GM19328 (cell line): Measurements from ENCODE around the gene BRCA1.
"Not testable (repeated sequence)": the region's sequence is repeated elsewhere in the genome, so short reads cannot be mapped to it uniquely, and the experiment has no call there.

Experiments used
- ATAC-seq: cut with Tn5 transposase; IDR thresholded peaks from one replicate; pipeline ENCODE4 v1.9.1; 2021; ENCODE audit warnings: mild to moderate bottlenecking, moderate library complexity; ENCODE audit not compliant: unreplicated experiment

BRCA1 gene

GRCh38 chr17:43070257-43070656 lies 54.9 kb downstream of the BRCA1 start:
- no peak for ATAC-seq

GRCh38 chr17:43069368-43069898 lies 55.7 kb downstream of the BRCA1 start:
- no peak for ATAC-seq

GRCh38 chr17:43068570-43069367 lies 56.4 kb downstream of the BRCA1 start:
- ATAC-seq, result no peak

DNA sequence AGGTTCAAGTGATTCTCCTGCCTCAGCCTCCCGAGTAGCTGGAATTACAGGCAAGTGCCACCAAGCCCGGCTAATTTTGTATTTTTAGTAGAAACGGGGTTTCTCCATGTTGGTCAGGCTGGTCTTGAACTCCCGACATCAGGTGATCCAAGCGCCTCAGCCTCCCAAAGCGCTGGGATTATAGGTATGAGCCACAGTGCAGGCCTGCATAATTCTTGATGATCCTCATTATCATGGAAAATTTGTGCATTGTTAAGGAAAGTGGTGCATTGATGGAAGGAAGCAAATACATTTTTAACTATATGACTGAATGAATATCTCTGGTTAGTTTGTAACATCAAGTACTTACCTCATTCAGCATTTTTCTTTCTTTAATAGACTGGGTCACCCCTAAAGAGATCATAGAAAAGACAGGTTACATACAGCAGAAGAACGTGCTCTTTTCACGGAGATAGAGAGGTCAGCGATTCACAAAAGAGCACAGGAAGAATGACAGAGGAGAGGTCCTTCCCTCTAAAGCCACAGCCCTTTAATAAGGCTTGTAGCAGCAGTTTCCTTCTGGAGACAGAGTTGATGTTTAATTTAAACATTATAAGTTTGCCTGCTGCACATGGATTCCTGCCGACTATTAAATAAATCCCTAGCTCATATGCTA lies 62.1 kb downstream of the BRCA1 start:
- ATAC-seq, result no peak

- no peak for ATAC-seq
Measured at GRCh38 chr17:43056051-43056450, 69.1 kb downstream of the BRCA1 start.

- ATAC-seq, result not testable (repeated sequence)
Measured at GRCh38 chr17:43053008-43053407, 72.2 kb downstream of the BRCA1 start.

DNA sequence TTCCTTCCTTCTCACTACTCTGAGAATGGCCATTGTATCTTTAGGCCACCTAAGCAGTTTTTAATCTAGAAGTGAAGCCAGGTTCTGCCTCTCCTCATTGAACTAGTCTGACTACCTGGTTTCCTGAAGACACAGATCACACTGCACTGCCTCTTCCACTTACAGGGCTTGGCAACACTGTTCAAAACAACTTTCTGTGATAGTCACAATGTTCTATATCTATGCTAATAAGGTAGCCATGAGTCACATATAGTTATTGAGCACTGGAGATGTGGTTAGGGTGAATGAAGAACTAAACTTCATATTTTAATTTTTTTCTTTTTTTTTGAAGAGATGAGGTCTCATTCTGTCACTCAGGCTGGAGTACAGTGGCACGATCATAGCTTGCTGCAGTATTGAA lies 73.2 kb downstream of the BRCA1 start:
- ATAC-seq, result no peak

GRCh38 chr17:43044024-43044423 lies 81.1 kb downstream of the BRCA1 start:
- ATAC-seq, result no peak

DNA sequence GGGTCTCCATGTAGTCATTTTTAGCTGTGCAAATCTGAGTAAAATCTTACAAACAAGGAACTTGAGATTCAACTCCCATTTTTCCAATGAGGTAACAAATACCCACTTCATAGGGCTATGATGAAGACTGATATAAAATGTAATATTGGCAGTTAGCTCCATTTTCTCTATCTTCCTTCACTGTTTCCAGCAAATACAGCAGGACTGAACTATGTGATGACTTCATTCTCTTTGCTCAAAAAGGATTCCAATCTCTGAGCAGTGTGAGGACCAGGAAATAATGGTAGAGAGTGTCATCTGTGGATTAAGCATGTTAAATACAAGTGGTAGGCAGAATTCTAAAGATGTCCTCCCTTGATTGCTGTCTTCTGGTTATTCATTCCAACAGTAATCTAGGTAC lies 81.9 kb downstream of the BRCA1 start:
- no peak for ATAC-seq

GRCh38 chr17:43042025-43042628 lies 83.0 kb downstream of the BRCA1 start:
- no peak for ATAC-seq

DNA sequence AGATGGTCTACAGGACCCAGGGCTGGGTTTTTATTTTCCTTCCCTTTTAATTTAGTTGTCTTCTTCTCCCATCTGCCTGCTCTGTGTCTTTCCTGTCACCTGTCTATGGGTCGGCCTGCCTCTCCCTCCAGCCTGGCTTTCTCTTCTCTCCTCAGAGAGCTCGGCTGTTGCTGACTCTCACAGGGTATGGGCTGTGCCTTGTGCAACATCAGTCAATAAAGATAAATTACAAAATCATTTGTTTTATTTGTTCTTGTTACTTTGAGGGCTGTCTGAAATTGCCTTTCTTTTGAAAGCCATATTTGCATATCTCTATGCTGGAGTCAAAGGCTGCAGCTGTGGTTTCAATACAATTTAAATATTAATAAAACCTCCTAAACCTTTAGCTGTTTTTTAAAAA lies 84.5 kb downstream of the BRCA1 start:
- ATAC-seq, result no peak

GRCh38 chr17:43039646-43040045 lies 85.5 kb downstream of the BRCA1 start:
- no peak for ATAC-seq

GRCh38 chr17:43034894-43035293 lies 90.3 kb downstream of the BRCA1 start:
- no peak for ATAC-seq

GRCh38 chr17:43033948-43034881 lies 90.9 kb downstream of the BRCA1 start:
- ATAC-seq, result no peak

DNA sequence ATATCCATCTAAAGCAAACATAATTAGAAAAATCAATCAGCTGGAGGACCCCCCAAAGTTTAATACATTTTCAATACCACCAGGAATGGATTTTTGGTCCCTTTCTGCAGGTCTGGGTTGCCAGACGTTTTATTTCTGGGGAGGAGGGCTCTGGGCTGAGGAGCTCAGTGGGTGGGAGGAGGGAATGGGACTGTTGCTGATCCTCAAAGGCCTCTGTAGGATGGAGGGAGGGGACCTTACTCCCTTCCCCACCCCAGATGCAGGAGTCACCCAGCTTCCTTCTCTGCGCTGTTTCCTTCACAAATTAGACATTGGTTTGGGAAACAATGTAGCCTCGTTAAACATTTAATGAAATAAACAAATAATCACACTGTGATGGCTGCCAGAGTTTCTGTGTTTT lies 93.5 kb downstream of the BRCA1 start:
- ATAC-seq, result no peak

GRCh38 chr17:43030137-43030767 lies 94.9 kb downstream of the BRCA1 start:
- no peak for ATAC-seq

- ATAC-seq, result no peak
Measured at GRCh38 chr17:43028221-43028861, 96.8 kb downstream of the BRCA1 start.

DNA sequence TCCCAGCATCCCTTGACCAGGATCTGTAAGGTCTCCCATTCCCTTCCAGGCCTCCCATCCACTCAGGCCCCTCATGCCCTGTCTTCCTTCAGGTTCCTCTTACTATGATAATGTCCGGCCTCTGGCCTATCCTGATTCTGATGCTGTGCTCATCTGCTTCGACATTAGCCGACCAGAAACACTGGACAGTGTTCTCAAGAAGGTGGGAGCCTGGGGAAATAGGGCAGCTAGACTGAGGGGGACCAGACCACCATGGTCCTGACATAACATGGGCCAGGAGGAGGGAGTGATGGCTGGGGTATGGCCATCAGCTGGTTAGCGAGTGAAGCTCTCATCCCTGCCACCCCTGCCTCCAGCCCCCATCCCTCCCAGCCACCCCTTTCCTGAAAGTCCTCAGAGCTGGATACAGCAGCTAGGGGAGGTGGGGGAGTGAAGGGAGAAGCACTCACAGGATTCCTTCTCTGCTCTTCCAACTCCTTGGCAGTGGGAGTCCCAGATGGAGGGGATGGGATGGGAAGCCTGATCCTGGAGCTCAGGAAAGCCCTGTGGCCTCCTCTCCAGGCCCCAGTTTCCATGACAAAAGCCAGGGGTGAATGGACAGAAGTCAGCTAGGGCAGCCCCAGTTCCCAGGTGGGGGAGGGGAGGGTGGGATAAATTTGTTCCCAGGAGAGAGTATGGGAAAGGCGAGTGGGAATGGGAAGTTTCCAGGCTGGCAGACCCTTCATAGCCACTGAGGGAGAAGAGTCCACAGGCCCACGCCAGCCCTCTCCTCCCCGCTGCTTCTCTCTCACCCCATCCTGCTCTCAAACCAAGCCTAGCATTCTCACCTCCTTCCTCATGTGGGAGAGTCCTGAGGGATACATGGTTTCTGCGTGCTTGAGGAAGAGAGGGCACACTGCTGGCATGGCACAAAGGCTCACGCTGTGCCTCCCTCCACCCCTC lies 97.8 kb downstream of the BRCA1 start:
- ATAC-seq, result no peak

- ATAC-seq, result no peak
Measured at GRCh38 chr17:43026595-43026994, 98.6 kb downstream of the BRCA1 start.
